GM12878 (cell line): ENCODE data around the gene SP4. TPM values are rescaled to one million over a fixed set of nuclear protein-coding genes. Genes with fewer than 3 reads are reported as not detected.

Experiments
- ATAC-seq: fragments of 200-7000 bp; cut with Tn5 transposase; 3 replicates; pipeline ENCODE4 v1.9.1; 2020; ENCODE audit warnings: mild to moderate bottlenecking, moderate library complexity
- BruUV-seq: library from RNA; stranded (reverse); fragments of 400-500 nt; replicated peaks from 2 replicates; lab custom pipeline; 2021; lab: Mats Ljungman, UMichigan
- CTCF ChIA-PET: fragments of 300-600 bp; sonication (Branson Sonifier 250); formaldehyde crosslinking; extraction: SDS; loops from one replicate; lab custom pipeline; 2021; ENCODE audit warnings: inconsistent platforms; lab: Yijun Ruan, JAX
- POLR2A ChIA-PET: fragments of 350-600 bp; formaldehyde crosslinking; extraction: SDS; loops from one replicate; lab custom pipeline; 2021; ENCODE audit warnings: inconsistent platforms; lab: Charles Lee
- RAD21 ChIA-PET: fragments of 300-600 bp; sonication (Branson Sonifier 250); formaldehyde crosslinking; loops from one replicate; lab custom pipeline; 2023; ENCODE audit warnings: antibody characterized with exemption; ENCODE audit not compliant: unreplicated experiment; lab: Charles Lee
- SMC1A ChIA-PET: fragments of 300-600 bp; sonication (Branson Sonifier 250); formaldehyde crosslinking; loops from one replicate; lab custom pipeline; 2023; ENCODE audit not compliant: unreplicated experiment, uncharacterized antibody; lab: Charles Lee
- DNase-seq: peaks from one replicate; pipeline ENCODE4 v3.0.0-alpha.2; 2011; ENCODE audit warnings: low read depth, low spot score
- FAIRE-seq: peaks from 3 replicates; lab custom pipeline; 2011; peaks lifted over from hg19 to GRCh38; lab: Jason Lieb, UNC
- H2AFZ ChIP-seq: 2 replicates; pipeline ENCODE4 v1.6.0; 2011; ENCODE audit warnings: low read depth, low read length, control low read depth; ENCODE audit not compliant: control insufficient read depth
- H3K27ac ChIP-seq: 2 replicates; pipeline ENCODE4 v1.5.1; 2011; ENCODE audit warnings: control low read depth; ENCODE audit not compliant: control insufficient read depth, insufficient read depth
- H3K27me3 ChIP-seq, 2 experiments: replicated peaks in 1 of 2; 2 replicates each; pipeline versions ENCODE4 v1.6.0 to v1.6.1; 2011; ENCODE audit warnings: low read length in 1 of 2; ENCODE audit not compliant: control insufficient read depth in 2 of 2, insufficient read depth in 2 of 2
- H3K36me3 ChIP-seq, 2 experiments: 2 replicates each; pipeline ENCODE4 v1.5.1; 2011; ENCODE audit warnings: low read length in 1 of 2; ENCODE audit not compliant: control insufficient read depth in 2 of 2, insufficient read depth in 2 of 2
- H3K4me1 ChIP-seq: 2 replicates; pipeline ENCODE4 v1.6.1; 2011; ENCODE audit warnings: mild to moderate bottlenecking, low read length, moderate library complexity, mixed read lengths; ENCODE audit not compliant: control insufficient read depth, insufficient read depth
- H3K4me2 ChIP-seq: 2 replicates; pipeline ENCODE4 v1.6.0; 2011; ENCODE audit warnings: control low read depth; ENCODE audit not compliant: control insufficient read depth, insufficient read depth
- H3K4me3 ChIP-seq: fragments of 200-600 bp; sonication (generic); 2 replicates; pipeline ENCODE4 v1.5.1; 2016
- H3K79me2 ChIP-seq: 2 replicates; pipeline ENCODE4 v1.6.0; 2011; ENCODE audit warnings: low read length; ENCODE audit not compliant: control insufficient read depth, insufficient read depth
- H3K9ac ChIP-seq: 2 replicates; pipeline ENCODE4 v1.8.0; 2011; ENCODE audit warnings: low read length, control low read depth, mixed read lengths; ENCODE audit not compliant: control insufficient read depth, insufficient read depth
- H3K9me3 ChIP-seq: replicated peaks from 3 replicates; pipeline ENCODE4 v1.5.1; 2011; ENCODE audit warnings: mild to moderate bottlenecking, low read length; ENCODE audit not compliant: control insufficient read depth, insufficient read depth
- H4K20me1 ChIP-seq: 2 replicates; pipeline ENCODE4 v1.6.0; 2011; ENCODE audit not compliant: control insufficient read depth, insufficient read depth
- EGR1 ChIP-seq, 2 experiments: IDR thresholded peaks; 1 replicate in 1 of 2; 2 replicates in 1 of 2; pipeline ENCODE4 v1.6.1; 2011 to 2012; ENCODE audit warnings: low read depth in 2 of 2, low read length in 2 of 2, borderline replicate concordance in 1 of 2, mild to moderate bottlenecking in 1 of 2, moderate library complexity in 1 of 2
- EP300 ChIP-seq, 2 experiments: fragments of 150-350 bp in 1 of 2; IDR thresholded peaks; 2 replicates each; pipeline ENCODE4 v1.6.1; 2011 to 2012; ENCODE audit warnings: low read depth in 2 of 2, low read length in 2 of 2, borderline replicate concordance in 1 of 2, improper control_type of control experiment in 1 of 2, inconsistent platforms in 1 of 2; ENCODE audit not compliant: control insufficient read depth in 1 of 2
- EZH2 ChIP-seq: IDR thresholded peaks from 2 replicates; pipeline ENCODE4 v1.6.1; 2012; ENCODE audit warnings: low read depth, mild to moderate bottlenecking, control low read depth, inconsistent platforms, low read length, borderline replicate concordance; ENCODE audit not compliant: control insufficient read depth
- HCFC1 ChIP-seq: fragments of 150-350 bp; IDR thresholded peaks from 2 replicates; pipeline ENCODE4 v1.6.1; 2014; ENCODE audit warnings: low read length
- NBN ChIP-seq: fragments of 450-650 bp; IDR thresholded peaks from 2 replicates; pipeline ENCODE4 v1.6.1; 2016
- USF2 ChIP-seq: IDR thresholded peaks from 2 replicates; pipeline ENCODE4 v1.6.1; 2011; ENCODE audit warnings: low read depth, low read length, improper control_type of control experiment, borderline replicate concordance
- WRNIP1 ChIP-seq: IDR thresholded peaks from 2 replicates; pipeline ENCODE4 v1.6.1; 2011; ENCODE audit warnings: low read depth, low read length, improper control_type of control experiment, borderline replicate concordance
- ZNF24 ChIP-seq: fragments of 450-650 bp; IDR thresholded peaks from 2 replicates; pipeline ENCODE4 v1.6.1; 2017; ENCODE audit warnings: antibody characterized with exemption, mild to moderate bottlenecking
- ZSCAN29 ChIP-seq: fragments of 450-650 bp; IDR thresholded peaks from 2 replicates; pipeline ENCODE4 v1.6.1; 2017; ENCODE audit warnings: mild to moderate bottlenecking, moderate library complexity
- WGBS: methylation state at CpG from one replicate; pipeline ENCODE4 v1.1.6; 2016; ENCODE audit warnings: low lambda C conversion rate; ENCODE audit not compliant: insufficient replicate concordance, insufficient coverage; ENCODE audit errors: missing lambda C conversion rate; 5-methylcytosine and 5-hydroxymethylcytosine counted together
- in situ Hi-C: fragments of 300-500 bp; cut with MboI; formaldehyde crosslinking; loops from 9 replicates; pipeline ENCODE4 v1.14.3; 2018; ENCODE audit warnings: mixed read lengths
- intact Hi-C: fragments of 100-400 bp; cut with micrococcal nuclease; formaldehyde crosslinking; loops from one replicate; pipeline ENCODE4 v1.14.2; 2022; ENCODE audit not compliant: unreplicated experiment
- polyA plus RNA-seq, 11 experiments: library from polyadenylated mRNA; depleted of rRNA in 4 of 11; unstranded in 6 of 11; stranded (reverse) in 5 of 11; fragments of >200 nt; fragmentation: Nextera tagmentation in 4 of 11; fragmentation: Illumina TruSeq in 1 of 11; extraction: Ambion mirVana in 4 of 11; extraction: Trizol in 1 of 11; gene quantifications; 1 replicate in 1 of 11; 2 replicates in 10 of 11; pipeline versions ENCODE4 v1.2.1 to v1.2.3, GENCODE V29; 2011 to 2016; ENCODE audit warnings: inconsistent platforms in 2 of 11, missing spikeins in 2 of 11, low read depth in 1 of 11
- total RNA-seq, 4 experiments: library from RNA; depleted of rRNA in 3 of 4; stranded (reverse); fragments of >200 nt in 3 of 4; fragmentation: Illumina TruSeq in 1 of 4; extraction: Trizol in 1 of 4; gene quantifications; 2 replicates each; pipeline versions ENCODE4 v1.2.1 to v1.2.3, GENCODE V29; 2013 to 2021
- TF ChIP-seq, protein P1 (sequence below): fragments of 450-650 bp; IDR thresholded peaks from 2 replicates; pipeline ENCODE4 v1.6.1; 2016; ENCODE audit warnings: mild to moderate bottlenecking, moderate library complexity, borderline replicate concordance
- TF ChIP-seq, protein P2 (sequence below): fragments of 450-650 bp; formaldehyde crosslinking; IDR thresholded peaks from 2 replicates; pipeline ENCODE4 v1.4.0; 2022; ENCODE audit warnings: mild to moderate bottlenecking, moderate library complexity

Gene SP4
- total and polyA plus RNA-seq, 10 of the 15 experiments (the other 5 are each of a cell fraction or from before 2014, with no cell fraction given): 6.2 to 32.4 (median 16.1) TPM

DNA sequence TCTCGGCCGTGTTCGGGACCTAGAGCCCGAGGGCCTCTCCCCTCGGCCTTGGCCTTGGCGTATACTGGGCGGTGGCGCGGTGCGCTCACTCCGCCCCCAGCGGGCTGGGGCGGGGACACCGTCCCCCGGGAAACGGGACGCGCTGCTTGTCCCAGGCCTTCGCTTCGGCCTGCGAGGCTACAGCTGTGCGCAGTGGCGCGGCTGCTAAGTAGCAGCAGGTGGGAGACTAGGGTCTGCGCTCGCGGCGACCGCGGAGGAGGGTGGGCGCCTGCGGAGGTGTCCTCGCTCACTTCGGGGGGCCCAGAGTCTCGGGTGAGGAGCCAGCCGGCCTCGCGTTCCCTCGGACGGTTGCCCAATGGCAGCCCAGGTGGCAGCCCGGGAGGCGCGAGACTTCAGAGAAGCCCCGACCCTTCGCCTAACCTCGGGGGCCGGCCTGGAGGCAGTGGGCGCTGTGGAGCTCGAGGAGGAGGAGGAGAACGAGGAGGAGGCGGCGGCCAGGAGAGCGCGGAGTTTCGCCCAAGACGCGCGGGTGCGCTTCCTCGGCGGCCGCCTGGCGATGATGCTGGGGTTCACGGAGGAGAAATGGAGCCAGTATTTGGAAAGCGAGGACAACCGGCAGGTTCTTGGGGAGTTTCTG, 115.1 kb downstream of the SP4 start, which contains the start of gene DNAH11:
DNAH11 (plus strand) TSS at position 149 of the 637 bp plus-strand sequence; CDS start at position 356, 207 bp downstream.
- peak within 1 kb of the TSS; percentile 50; the same call in 1 of the 2 replicates for H3K4me2 ChIP-seq
- intact Hi-C loops: no loop called here
- no peak for DNase-seq

More for the DNA sequence above, 115.1 kb downstream of the SP4 start, which contains the start of gene DNAH11:
- Histone ChIP-seq H4K20me1 (no peaks in the 10 kb centered on the region), H3K27ac (no peak within 1 kb of the TSS), H3K4me1 (no peaks in the 10 kb centered on the region), H3K79me2 (no peaks in the 10 kb centered on the region), H3K9ac (no peak within 1 kb of the TSS), H3K4me3 (no peak within 1 kb of the TSS), H3K36me3 (no peaks in the 10 kb centered on the region), H3K27me3 (peaks cover 5 to 22% of the 10 kb centered on the region in 2 experiments), H3K9me3 (no peaks in the 10 kb centered on the region; the same call in 2 of the 3 replicates), H2AFZ (no peak within 1 kb of the TSS)
- ATAC-seq (peak; percentile 47; the same call in 2 of the 3 replicates), FAIRE-seq (no peak)
- RAD21 ChIA-PET: no interaction called here
- no TSS peak for BruUV-seq
- 10% methylated on average over 62 of the region's 66 CpGs for WGBS
- SMC1A ChIA-PET: no interaction called here
- POLR2A ChIA-PET: no interaction called here
- TF ChIP-seq NBN (no peak), ZNF24 (no peak), HCFC1 (no peak), EGR1 (IDR thresholded peaks at IDR 0.05; ENCODE audit: borderline replicate concordance in 1 of 2, low read depth in 2 of 2, low read length in 2 of 2) (no peak), WRNIP1 (no peak), EZH2 (no peak), USF2 (no peak), EP300 (IDR thresholded peaks at IDR 0.05; ENCODE audit: borderline replicate concordance in 1 of 2, control insufficient read depth in 1 of 2, low read depth in 2 of 2, low read length in 2 of 2) (no peak), ZSCAN29 (no peak)
- TF ChIP-seq, protein P1, sequence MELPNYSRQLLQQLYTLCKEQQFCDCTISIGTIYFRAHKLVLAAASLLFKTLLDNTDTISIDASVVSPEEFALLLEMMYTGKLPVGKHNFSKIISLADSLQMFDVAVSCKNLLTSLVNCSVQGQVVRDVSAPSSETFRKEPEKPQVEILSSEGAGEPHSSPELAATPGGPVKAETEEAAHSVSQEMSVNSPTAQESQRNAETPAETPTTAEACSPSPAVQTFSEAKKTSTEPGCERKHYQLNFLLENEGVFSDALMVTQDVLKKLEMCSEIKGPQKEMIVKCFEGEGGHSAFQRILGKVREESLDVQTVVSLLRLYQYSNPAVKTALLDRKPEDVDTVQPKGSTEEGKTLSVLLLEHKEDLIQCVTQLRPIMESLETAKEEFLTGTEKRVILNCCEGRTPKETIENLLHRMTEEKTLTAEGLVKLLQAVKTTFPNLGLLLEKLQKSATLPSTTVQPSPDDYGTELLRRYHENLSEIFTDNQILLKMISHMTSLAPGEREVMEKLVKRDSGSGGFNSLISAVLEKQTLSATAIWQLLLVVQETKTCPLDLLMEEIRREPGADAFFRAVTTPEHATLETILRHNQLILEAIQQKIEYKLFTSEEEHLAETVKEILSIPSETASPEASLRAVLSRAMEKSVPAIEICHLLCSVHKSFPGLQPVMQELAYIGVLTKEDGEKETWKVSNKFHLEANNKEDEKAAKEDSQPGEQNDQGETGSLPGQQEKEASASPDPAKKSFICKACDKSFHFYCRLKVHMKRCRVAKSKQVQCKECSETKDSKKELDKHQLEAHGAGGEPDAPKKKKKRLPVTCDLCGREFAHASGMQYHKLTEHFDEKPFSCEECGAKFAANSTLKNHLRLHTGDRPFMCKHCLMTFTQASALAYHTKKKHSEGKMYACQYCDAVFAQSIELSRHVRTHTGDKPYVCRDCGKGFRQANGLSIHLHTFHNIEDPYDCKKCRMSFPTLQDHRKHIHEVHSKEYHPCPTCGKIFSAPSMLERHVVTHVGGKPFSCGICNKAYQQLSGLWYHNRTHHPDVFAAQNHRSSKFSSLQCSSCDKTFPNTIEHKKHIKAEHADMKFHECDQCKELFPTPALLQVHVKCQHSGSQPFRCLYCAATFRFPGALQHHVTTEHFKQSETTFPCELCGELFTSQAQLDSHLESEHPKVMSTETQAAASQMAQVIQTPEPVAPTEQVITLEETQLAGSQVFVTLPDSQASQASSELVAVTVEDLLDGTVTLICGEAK: no peak
- TF ChIP-seq, protein P2, sequence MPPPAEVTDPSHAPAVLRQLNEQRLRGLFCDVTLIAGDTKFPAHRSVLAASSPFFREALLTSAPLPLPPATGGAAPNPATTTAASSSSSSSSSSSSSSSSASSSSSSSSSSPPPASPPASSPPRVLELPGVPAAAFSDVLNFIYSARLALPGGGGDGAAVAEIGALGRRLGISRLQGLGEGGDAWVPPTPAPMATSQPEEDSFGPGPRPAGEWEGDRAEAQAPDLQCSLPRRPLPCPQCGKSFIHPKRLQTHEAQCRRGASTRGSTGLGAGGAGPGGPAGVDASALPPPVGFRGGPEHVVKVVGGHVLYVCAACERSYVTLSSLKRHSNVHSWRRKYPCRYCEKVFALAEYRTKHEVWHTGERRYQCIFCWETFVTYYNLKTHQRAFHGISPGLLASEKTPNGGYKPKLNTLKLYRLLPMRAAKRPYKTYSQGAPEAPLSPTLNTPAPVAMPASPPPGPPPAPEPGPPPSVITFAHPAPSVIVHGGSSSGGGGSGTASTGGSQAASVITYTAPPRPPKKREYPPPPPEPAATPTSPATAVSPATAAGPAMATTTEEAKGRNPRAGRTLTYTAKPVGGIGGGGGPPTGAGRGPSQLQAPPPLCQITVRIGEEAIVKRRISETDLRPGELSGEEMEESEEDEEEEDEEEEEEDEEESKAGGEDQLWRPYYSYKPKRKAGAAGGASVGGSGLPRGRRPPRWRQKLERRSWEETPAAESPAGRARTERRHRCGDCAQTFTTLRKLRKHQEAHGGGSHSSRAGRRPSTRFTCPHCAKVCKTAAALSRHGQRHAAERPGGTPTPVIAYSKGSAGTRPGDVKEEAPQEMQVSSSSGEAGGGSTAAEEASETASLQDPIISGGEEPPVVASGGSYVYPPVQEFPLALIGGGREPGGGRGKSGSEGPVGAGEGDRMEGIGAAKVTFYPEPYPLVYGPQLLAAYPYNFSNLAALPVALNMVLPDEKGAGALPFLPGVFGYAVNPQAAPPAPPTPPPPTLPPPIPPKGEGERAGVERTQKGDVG (CRISPR knock-in tag): no peak
- TF ChIP-seq, all 136 proteins: peak for 0
- in situ Hi-C loops: no loop called here
- CTCF ChIA-PET: no interaction called here
